ENCODE results near the gene BACH2. TPM values are rescaled to one million over a fixed set of nuclear protein-coding genes. Genes with fewer than 3 reads are reported as not detected.

BACH2 gene
- total and polyA plus RNA-seq, 2 experiments from 2014 or later, result 1.6 to 5.7 TPM

DNA sequence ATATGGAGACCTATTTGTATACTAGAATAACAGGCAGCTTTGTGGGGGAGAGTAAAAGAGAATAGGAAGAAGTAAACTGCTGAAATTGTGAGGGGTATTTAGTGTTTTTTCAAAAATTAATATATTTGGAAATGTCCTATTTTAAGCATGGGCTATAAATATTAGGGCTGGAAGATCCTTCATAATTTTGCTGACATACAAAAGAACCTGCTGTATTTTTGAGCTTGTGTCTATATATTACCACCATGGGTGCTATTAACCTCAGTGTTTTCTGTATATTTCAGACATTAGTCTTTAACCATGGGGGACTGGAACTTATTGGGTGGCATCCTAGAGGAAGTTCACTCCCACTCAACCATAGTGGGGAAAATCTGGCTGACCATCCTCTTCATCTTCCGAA, 402.5 kb downstream of the BACH2 start, which contains the start of gene GJA10:
Gene GJA10, plus strand, starts transcription at position 301 of the 400 bp plus-strand sequence. Its CDS starts 0 bp downstream, at position 301.
- Histone ChIP-seq H3K9me2 (ENCODE audit: insufficient read depth) (no peaks in the 10 kb centered on the region), H3F3A (replicated peaks; ENCODE audit: low read depth) (no peaks in the 10 kb centered on the region), H3K4me2 (no peak within 1 kb of the TSS), H3K36me3 (ENCODE audit: insufficient read depth) (no peaks in the 10 kb centered on the region), H3K4me1 (ENCODE audit: insufficient read depth) (peaks cover 35% of the 10 kb centered on the region), H3K79me2 (replicated peaks; ENCODE audit: insufficient read depth) (no peaks in the 10 kb centered on the region), H2AFZ (no peak within 1 kb of the TSS), H3K27me3 (ENCODE audit: insufficient read depth) (peaks cover 12% of the 10 kb centered on the region; the same call in 1 of the 2 replicates), H3K27ac (ENCODE audit: low read depth) (no peak within 1 kb of the TSS), H4K20me1 (replicated peaks; ENCODE audit: insufficient read depth) (no peaks in the 10 kb centered on the region), H3K4me3 (no peak within 1 kb of the TSS)
- Mint-ChIP-seq H3K9me3 (no peaks in the 10 kb centered on the region), H3K36me3 (ENCODE audit: low read depth) (no peaks in the 10 kb centered on the region; the same call in 2 of the 3 replicates), H3K4me3 (no peak within 1 kb of the TSS), H3K27me3 (ENCODE audit: insufficient read depth, low read depth, poor library complexity) (peaks cover 13% of the 10 kb centered on the region), H3K27ac (no peak within 1 kb of the TSS), H3K4me1 (peaks cover 29% of the 10 kb centered on the region)
- DNase-seq (ENCODE audit: low spot score) (no peak), ATAC-seq (no peak)
- TF ChIP-seq, protein P1, sequence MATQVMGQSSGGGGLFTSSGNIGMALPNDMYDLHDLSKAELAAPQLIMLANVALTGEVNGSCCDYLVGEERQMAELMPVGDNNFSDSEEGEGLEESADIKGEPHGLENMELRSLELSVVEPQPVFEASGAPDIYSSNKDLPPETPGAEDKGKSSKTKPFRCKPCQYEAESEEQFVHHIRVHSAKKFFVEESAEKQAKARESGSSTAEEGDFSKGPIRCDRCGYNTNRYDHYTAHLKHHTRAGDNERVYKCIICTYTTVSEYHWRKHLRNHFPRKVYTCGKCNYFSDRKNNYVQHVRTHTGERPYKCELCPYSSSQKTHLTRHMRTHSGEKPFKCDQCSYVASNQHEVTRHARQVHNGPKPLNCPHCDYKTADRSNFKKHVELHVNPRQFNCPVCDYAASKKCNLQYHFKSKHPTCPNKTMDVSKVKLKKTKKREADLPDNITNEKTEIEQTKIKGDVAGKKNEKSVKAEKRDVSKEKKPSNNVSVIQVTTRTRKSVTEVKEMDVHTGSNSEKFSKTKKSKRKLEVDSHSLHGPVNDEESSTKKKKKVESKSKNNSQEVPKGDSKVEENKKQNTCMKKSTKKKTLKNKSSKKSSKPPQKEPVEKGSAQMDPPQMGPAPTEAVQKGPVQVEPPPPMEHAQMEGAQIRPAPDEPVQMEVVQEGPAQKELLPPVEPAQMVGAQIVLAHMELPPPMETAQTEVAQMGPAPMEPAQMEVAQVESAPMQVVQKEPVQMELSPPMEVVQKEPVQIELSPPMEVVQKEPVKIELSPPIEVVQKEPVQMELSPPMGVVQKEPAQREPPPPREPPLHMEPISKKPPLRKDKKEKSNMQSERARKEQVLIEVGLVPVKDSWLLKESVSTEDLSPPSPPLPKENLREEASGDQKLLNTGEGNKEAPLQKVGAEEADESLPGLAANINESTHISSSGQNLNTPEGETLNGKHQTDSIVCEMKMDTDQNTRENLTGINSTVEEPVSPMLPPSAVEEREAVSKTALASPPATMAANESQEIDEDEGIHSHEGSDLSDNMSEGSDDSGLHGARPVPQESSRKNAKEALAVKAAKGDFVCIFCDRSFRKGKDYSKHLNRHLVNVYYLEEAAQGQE (IDR thresholded peaks at IDR 0.05; ENCODE audit: unreplicated experiment), result no peak
- TF ChIP-seq, protein P2, sequence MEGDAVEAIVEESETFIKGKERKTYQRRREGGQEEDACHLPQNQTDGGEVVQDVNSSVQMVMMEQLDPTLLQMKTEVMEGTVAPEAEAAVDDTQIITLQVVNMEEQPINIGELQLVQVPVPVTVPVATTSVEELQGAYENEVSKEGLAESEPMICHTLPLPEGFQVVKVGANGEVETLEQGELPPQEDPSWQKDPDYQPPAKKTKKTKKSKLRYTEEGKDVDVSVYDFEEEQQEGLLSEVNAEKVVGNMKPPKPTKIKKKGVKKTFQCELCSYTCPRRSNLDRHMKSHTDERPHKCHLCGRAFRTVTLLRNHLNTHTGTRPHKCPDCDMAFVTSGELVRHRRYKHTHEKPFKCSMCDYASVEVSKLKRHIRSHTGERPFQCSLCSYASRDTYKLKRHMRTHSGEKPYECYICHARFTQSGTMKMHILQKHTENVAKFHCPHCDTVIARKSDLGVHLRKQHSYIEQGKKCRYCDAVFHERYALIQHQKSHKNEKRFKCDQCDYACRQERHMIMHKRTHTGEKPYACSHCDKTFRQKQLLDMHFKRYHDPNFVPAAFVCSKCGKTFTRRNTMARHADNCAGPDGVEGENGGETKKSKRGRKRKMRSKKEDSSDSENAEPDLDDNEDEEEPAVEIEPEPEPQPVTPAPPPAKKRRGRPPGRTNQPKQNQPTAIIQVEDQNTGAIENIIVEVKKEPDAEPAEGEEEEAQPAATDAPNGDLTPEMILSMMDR (conservative IDR thresholded peaks at IDR 0.05; ENCODE audit: low read depth in 2 of 2), result no peak
- TF ChIP-seq EZH2 (IDR thresholded peaks at IDR 0.05; ENCODE audit: low read depth, unreplicated experiment), result no peak
- TF ChIP-seq JUNB (IDR thresholded peaks at IDR 0.05; ENCODE audit: unreplicated experiment), result no peak
- TF ChIP-seq ZNF114 (CRISPR knock-in tag; IDR thresholded peaks at IDR 0.05), result no peak
- TF ChIP-seq ZNF331 (CRISPR knock-in tag; IDR thresholded peaks at IDR 0.05; ENCODE audit: low read depth), result no peak
- no peak for TF ChIP-seq STAT1 (IDR thresholded peaks at IDR 0.05; ENCODE audit: unreplicated experiment)
- TF ChIP-seq NANOG (IDR thresholded peaks at IDR 0.05; ENCODE audit: borderline replicate concordance), result no peak
- TF ChIP-seq, protein P3, sequence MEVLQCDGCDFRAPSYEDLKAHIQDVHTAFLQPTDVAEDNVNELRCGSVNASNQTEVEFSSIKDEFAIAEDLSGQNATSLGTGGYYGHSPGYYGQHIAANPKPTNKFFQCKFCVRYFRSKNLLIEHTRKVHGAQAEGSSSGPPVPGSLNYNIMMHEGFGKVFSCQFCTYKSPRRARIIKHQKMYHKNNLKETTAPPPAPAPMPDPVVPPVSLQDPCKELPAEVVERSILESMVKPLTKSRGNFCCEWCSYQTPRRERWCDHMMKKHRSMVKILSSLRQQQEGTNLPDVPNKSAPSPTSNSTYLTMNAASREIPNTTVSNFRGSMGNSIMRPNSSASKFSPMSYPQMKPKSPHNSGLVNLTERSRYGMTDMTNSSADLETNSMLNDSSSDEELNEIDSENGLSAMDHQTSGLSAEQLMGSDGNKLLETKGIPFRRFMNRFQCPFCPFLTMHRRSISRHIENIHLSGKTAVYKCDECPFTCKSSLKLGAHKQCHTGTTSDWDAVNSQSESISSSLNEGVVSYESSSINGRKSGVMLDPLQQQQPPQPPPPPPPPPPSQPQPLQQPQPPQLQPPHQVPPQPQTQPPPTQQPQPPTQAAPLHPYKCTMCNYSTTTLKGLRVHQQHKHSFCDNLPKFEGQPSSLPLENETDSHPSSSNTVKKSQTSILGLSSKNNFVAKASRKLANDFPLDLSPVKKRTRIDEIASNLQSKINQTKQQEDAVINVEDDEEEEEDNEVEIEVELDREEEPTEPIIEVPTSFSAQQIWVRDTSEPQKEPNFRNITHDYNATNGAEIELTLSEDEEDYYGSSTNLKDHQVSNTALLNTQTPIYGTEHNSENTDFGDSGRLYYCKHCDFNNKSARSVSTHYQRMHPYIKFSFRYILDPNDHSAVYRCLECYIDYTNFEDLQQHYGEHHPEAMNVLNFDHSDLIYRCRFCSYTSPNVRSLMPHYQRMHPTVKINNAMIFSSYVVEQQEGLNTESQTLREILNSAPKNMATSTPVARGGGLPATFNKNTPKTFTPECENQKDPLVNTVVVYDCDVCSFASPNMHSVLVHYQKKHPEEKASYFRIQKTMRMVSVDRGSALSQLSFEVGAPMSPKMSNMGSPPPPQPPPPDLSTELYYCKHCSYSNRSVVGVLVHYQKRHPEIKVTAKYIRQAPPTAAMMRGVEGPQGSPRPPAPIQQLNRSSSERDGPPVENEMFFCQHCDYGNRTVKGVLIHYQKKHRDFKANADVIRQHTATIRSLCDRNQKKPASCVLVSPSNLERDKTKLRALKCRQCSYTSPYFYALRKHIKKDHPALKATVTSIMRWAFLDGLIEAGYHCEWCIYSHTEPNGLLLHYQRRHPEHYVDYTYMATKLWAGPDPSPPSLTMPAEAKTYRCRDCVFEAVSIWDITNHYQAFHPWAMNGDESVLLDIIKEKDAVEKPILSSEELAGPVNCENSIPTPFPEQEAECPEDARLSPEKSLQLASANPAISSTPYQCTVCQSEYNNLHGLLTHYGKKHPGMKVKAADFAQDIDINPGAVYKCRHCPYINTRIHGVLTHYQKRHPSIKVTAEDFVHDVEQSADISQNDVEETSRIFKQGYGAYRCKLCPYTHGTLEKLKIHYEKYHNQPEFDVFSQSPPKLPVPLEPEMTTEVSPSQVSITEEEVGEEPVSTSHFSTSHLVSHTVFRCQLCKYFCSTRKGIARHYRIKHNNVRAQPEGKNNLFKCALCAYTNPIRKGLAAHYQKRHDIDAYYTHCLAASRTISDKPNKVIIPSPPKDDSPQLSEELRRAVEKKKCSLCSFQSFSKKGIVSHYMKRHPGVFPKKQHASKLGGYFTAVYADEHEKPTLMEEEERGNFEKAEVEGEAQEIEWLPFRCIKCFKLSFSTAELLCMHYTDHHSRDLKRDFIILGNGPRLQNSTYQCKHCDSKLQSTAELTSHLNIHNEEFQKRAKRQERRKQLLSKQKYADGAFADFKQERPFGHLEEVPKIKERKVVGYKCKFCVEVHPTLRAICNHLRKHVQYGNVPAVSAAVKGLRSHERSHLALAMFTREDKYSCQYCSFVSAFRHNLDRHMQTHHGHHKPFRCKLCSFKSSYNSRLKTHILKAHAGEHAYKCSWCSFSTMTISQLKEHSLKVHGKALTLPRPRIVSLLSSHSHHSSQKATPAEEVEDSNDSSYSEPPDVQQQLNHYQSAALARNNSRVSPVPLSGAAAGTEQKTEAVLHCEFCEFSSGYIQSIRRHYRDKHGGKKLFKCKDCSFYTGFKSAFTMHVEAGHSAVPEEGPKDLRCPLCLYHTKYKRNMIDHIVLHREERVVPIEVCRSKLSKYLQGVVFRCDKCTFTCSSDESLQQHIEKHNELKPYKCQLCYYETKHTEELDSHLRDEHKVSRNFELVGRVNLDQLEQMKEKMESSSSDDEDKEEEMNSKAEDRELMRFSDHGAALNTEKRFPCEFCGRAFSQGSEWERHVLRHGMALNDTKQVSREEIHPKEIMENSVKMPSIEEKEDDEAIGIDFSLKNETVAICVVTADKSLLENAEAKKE (CRISPR knock-in tag; IDR thresholded peaks at IDR 0.05), result no peak
- TF ChIP-seq CREB1 (CRISPR knock-in tag; IDR thresholded peaks at IDR 0.05; ENCODE audit: low read depth), result no peak
- TF ChIP-seq EZH2phosphoT487 (IDR thresholded peaks at IDR 0.05; ENCODE audit: unreplicated experiment), result no peak
- TF ChIP-seq, protein P4, sequence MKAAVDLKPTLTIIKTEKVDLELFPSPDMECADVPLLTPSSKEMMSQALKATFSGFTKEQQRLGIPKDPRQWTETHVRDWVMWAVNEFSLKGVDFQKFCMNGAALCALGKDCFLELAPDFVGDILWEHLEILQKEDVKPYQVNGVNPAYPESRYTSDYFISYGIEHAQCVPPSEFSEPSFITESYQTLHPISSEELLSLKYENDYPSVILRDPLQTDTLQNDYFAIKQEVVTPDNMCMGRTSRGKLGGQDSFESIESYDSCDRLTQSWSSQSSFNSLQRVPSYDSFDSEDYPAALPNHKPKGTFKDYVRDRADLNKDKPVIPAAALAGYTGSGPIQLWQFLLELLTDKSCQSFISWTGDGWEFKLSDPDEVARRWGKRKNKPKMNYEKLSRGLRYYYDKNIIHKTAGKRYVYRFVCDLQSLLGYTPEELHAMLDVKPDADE (IDR thresholded peaks at IDR 0.05), result no peak
- no peak for TF ChIP-seq POLR2AphosphoS5 (IDR thresholded peaks at IDR 0.05; ENCODE audit: low read depth)

Measured in GM23338 (cell line).